ENCODE data around the gene BPGM. TPM values are rescaled to one million over a fixed set of nuclear protein-coding genes. Genes with fewer than 3 reads are reported as not detected.

The BPGM gene
- total and polyA plus RNA-seq, 9 of the 15 experiments (the other 6 are each of a cell fraction or from before 2014, with no cell fraction given) = 14.1 to 46.1 (median 21.2) TPM

GRCh38 chr7:134639683-134640279 is 6.9 kb upstream of the BPGM start (continued):
- TF ChIP-seq ELK3 (CRISPR knock-in tag; IDR thresholded peaks at IDR 0.05) (no peak), ARID1B (IDR thresholded peaks at IDR 0.05) (peak; percentile 94), SMAD2 (IDR thresholded peaks at IDR 0.05; ENCODE audit: low read depth, low read length) (no peak), RUNX1 (IDR thresholded peaks at IDR 0.05; ENCODE audit: low read depth) (no peak), EP300 (IDR thresholded peaks at IDR 0.05; ENCODE audit: low read length) (peak; percentile 72; the same call in 1 of the 2 replicates), TSC22D4 (tag; IDR thresholded peaks at IDR 0.05) (no peak), ZBTB26 (CRISPR knock-in tag; IDR thresholded peaks at IDR 0.05) (no peak), FUS (optimal IDR thresholded peaks at IDR 0.05; ENCODE audit: low read depth, low read length) (no peak), ZMIZ1 (IDR thresholded peaks at IDR 0.05; ENCODE audit: low read depth in 2 of 2, low read length in 2 of 2) (peak in 1 of 2 experiments; percentile 50; a peak in 1 of 4 replicates), ZNF165 (CRISPR knock-in tag; IDR thresholded peaks at IDR 0.05; ENCODE audit: borderline replicate concordance) (no peak), ZNF175 (CRISPR knock-in tag; IDR thresholded peaks at IDR 0.05; ENCODE audit: low read depth) (no peak), GTF2A2 (tag; IDR thresholded peaks at IDR 0.05) (no peak), MAFK (IDR thresholded peaks at IDR 0.05; ENCODE audit: low read length) (no peak), TBL1XR1 (IDR thresholded peaks at IDR 0.05; ENCODE audit: low read length in 2 of 2) (peak in 1 of 2 experiments; percentile 20; a peak in 1 of 4 replicates), MTA2 (IDR thresholded peaks at IDR 0.05; ENCODE audit: low read depth) (peak; percentile 88), ZNF778 (CRISPR knock-in tag; IDR thresholded peaks at IDR 0.05) (no peak)
- TF ChIP-seq, protein P1, sequence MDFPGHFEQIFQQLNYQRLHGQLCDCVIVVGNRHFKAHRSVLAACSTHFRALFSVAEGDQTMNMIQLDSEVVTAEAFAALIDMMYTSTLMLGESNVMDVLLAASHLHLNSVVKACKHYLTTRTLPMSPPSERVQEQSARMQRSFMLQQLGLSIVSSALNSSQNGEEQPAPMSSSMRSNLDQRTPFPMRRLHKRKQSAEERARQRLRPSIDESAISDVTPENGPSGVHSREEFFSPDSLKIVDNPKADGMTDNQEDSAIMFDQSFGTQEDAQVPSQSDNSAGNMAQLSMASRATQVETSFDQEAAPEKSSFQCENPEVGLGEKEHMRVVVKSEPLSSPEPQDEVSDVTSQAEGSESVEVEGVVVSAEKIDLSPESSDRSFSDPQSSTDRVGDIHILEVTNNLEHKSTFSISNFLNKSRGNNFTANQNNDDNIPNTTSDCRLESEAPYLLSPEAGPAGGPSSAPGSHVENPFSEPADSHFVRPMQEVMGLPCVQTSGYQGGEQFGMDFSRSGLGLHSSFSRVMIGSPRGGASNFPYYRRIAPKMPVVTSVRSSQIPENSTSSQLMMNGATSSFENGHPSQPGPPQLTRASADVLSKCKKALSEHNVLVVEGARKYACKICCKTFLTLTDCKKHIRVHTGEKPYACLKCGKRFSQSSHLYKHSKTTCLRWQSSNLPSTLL (IDR thresholded peaks at IDR 0.05) = no peak
- TF ChIP-seq, protein P2, sequence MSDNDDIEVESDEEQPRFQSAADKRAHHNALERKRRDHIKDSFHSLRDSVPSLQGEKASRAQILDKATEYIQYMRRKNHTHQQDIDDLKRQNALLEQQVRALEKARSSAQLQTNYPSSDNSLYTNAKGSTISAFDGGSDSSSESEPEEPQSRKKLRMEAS (CRISPR knock-in tag; IDR thresholded peaks at IDR 0.05) = no peak
- TF ChIP-seq, protein P3, sequence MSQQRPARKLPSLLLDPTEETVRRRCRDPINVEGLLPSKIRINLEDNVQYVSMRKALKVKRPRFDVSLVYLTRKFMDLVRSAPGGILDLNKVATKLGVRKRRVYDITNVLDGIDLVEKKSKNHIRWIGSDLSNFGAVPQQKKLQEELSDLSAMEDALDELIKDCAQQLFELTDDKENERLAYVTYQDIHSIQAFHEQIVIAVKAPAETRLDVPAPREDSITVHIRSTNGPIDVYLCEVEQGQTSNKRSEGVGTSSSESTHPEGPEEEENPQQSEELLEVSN (IDR thresholded peaks at IDR 0.05; ENCODE audit: borderline replicate concordance in 1 of 2, extremely low read depth in 1 of 2, insufficient read depth in 1 of 2, insufficient read length in 1 of 2, low read depth in 1 of 2, low read length in 1 of 2, poor library complexity in 1 of 2, severe bottlenecking in 1 of 2) = no peak

All from K562 (cell line).